ENCODE data around the gene AGBL2. TPM values are rescaled to one million over a fixed set of nuclear protein-coding genes. Genes with fewer than 3 reads are reported as not detected.

Gene AGBL2
- total and polyA plus RNA-seq, 2 donors, result 2.7 to 8.4 TPM

- no peak for DNase-seq (ENCODE audit: low read depth in 6 of 9, low spot score in 9 of 9)
- WGBS, result 98% methylated on average over 8 of the region's 8 CpGs
- H3K36me3 ChIP-seq (ENCODE audit: control insufficient read depth in 2 of 2, insufficient read depth in 2 of 2, low read length in 1 of 2), result peaks cover 51 to 77% of the 10 kb centered on the region in 2 donors
- no peak overlapping the region for H3K4me3 ChIP-seq (ENCODE audit: low read length in 2 of 2)
- no peaks in the 10 kb centered on the region for H3K27me3 ChIP-seq (ENCODE audit: control insufficient read depth in 2 of 2, insufficient read depth in 1 of 2, low read length in 1 of 2)
- no peak overlapping the region for H3K27ac ChIP-seq (ENCODE audit: low read depth in 1 of 2, low read length in 1 of 2)
- H3K4me1 ChIP-seq (ENCODE audit: control insufficient read depth in 2 of 2, insufficient read depth in 2 of 2, low read length in 2 of 2), result no peaks in the 10 kb centered on the region
- H3K9me3 ChIP-seq (ENCODE audit: control insufficient read depth in 2 of 2, insufficient read depth in 1 of 2, low read length in 1 of 2), result no peaks in the 10 kb centered on the region
Observed at GRCh38 chr11:47626234-47626633, 88.9 kb downstream of the AGBL2 start.

- Histone ChIP-seq H3K4me1 (ENCODE audit: control insufficient read depth in 2 of 2, insufficient read depth in 2 of 2, low read length in 2 of 2) (no peaks in the 10 kb centered on the region), H3K9me3 (ENCODE audit: control insufficient read depth in 2 of 2, insufficient read depth in 1 of 2, low read length in 1 of 2) (no peaks in the 10 kb centered on the region), H3K36me3 (ENCODE audit: control insufficient read depth in 2 of 2, insufficient read depth in 2 of 2, low read length in 1 of 2) (peaks cover 23 to 64% of the 10 kb centered on the region in 2 donors), H3K27ac (ENCODE audit: low read depth in 1 of 2, low read length in 1 of 2) (no peak overlapping the region), H3K27me3 (ENCODE audit: control insufficient read depth in 2 of 2, insufficient read depth in 1 of 2, low read length in 1 of 2) (no peaks in the 10 kb centered on the region), H3K4me3 (ENCODE audit: low read length in 2 of 2) (no peak overlapping the region)
- no peak for DNase-seq (ENCODE audit: low read depth in 6 of 9, low spot score in 9 of 9)
- WGBS, result 96% methylated on average over 2 of the region's 2 CpGs
Observed at GRCh38 chr11:47620836-47621378, 94.3 kb downstream of the AGBL2 start.

GRCh38 chr11:47617417-47617809 is 97.8 kb downstream of the AGBL2 start:
- no peak for DNase-seq (ENCODE audit: low read depth in 6 of 9, low spot score in 9 of 9)
- no peaks in the 10 kb centered on the region for H3K4me1 ChIP-seq (ENCODE audit: control insufficient read depth in 2 of 2, insufficient read depth in 2 of 2, low read length in 2 of 2)
- peaks cover 13 to 43% of the 10 kb centered on the region in 2 donors for H3K36me3 ChIP-seq (ENCODE audit: control insufficient read depth in 2 of 2, insufficient read depth in 2 of 2, low read length in 1 of 2)
- no peak overlapping the region for H3K4me3 ChIP-seq (ENCODE audit: low read length in 2 of 2)
- H3K9me3 ChIP-seq (ENCODE audit: control insufficient read depth in 2 of 2, insufficient read depth in 1 of 2, low read length in 1 of 2), result no peaks in the 10 kb centered on the region
- no peak overlapping the region for H3K27ac ChIP-seq (ENCODE audit: low read depth in 1 of 2, low read length in 1 of 2)
- H3K27me3 ChIP-seq (ENCODE audit: control insufficient read depth in 2 of 2, insufficient read depth in 1 of 2, low read length in 1 of 2), result no peaks in the 10 kb centered on the region
- 45% methylated on average over 3 of the region's 3 CpGs for WGBS

GRCh38 chr11:47616726-47617416 is 98.3 kb downstream of the AGBL2 start:
- WGBS, result 87% methylated on average over 10 of the region's 10 CpGs
- peaks cover 12 to 37% of the 10 kb centered on the region in 2 donors for H3K36me3 ChIP-seq (ENCODE audit: control insufficient read depth in 2 of 2, insufficient read depth in 2 of 2, low read length in 1 of 2)

GRCh38 chr11:47615249-47615648 is 99.9 kb downstream of the AGBL2 start:
- H3K36me3 ChIP-seq (ENCODE audit: control insufficient read depth in 2 of 2, insufficient read depth in 2 of 2, low read length in 1 of 2), result peaks cover 11 to 30% of the 10 kb centered on the region in 2 donors
- no peaks in the 10 kb centered on the region for H3K4me1 ChIP-seq (ENCODE audit: control insufficient read depth in 2 of 2, insufficient read depth in 2 of 2, low read length in 2 of 2)

More at GRCh38 chr11:47616726-47617416, 98.3 kb downstream of the AGBL2 start:
- H3K9me3 ChIP-seq (ENCODE audit: control insufficient read depth in 2 of 2, insufficient read depth in 1 of 2, low read length in 1 of 2), result no peaks in the 10 kb centered on the region
- H3K27me3 ChIP-seq (ENCODE audit: control insufficient read depth in 2 of 2, insufficient read depth in 1 of 2, low read length in 1 of 2), result no peaks in the 10 kb centered on the region
- no peaks in the 10 kb centered on the region for H3K4me1 ChIP-seq (ENCODE audit: control insufficient read depth in 2 of 2, insufficient read depth in 2 of 2, low read length in 2 of 2)
- H3K4me3 ChIP-seq (ENCODE audit: low read length in 2 of 2), result no peak overlapping the region
- no peak overlapping the region for H3K27ac ChIP-seq (ENCODE audit: low read depth in 1 of 2, low read length in 1 of 2)
- DNase-seq (ENCODE audit: low read depth in 6 of 9, low spot score in 9 of 9), result peak in 3 of 9 donors; percentile 19 to 53 (median 40)

GRCh38 chr11:47611348-47611794 is 103.8 kb downstream of the AGBL2 start:
- no peak for DNase-seq (ENCODE audit: low read depth in 6 of 9, low spot score in 9 of 9)
- H3K4me1 ChIP-seq (ENCODE audit: control insufficient read depth in 2 of 2, insufficient read depth in 2 of 2, low read length in 2 of 2), result no peaks in the 10 kb centered on the region
- H3K27me3 ChIP-seq (ENCODE audit: control insufficient read depth in 2 of 2, insufficient read depth in 1 of 2, low read length in 1 of 2), result no peaks in the 10 kb centered on the region
- H3K9me3 ChIP-seq (ENCODE audit: control insufficient read depth in 2 of 2, insufficient read depth in 1 of 2, low read length in 1 of 2), result no peaks in the 10 kb centered on the region
- H3K27ac ChIP-seq (ENCODE audit: low read depth in 1 of 2, low read length in 1 of 2), result no peak overlapping the region
- 43% methylated on average over 6 of the region's 6 CpGs for WGBS
- peaks cover 6 to 7% of the 10 kb centered on the region in 2 donors for H3K36me3 ChIP-seq (ENCODE audit: control insufficient read depth in 2 of 2, insufficient read depth in 2 of 2, low read length in 1 of 2)
- no peak overlapping the region for H3K4me3 ChIP-seq (ENCODE audit: low read length in 2 of 2)

More at GRCh38 chr11:47615249-47615648, 99.9 kb downstream of the AGBL2 start:
- Histone ChIP-seq H3K9me3 (ENCODE audit: control insufficient read depth in 2 of 2, insufficient read depth in 1 of 2, low read length in 1 of 2) (no peaks in the 10 kb centered on the region), H3K4me3 (ENCODE audit: low read length in 2 of 2) (no peak overlapping the region), H3K27ac (ENCODE audit: low read depth in 1 of 2, low read length in 1 of 2) (no peak overlapping the region), H3K27me3 (ENCODE audit: control insufficient read depth in 2 of 2, insufficient read depth in 1 of 2, low read length in 1 of 2) (no peaks in the 10 kb centered on the region)
- no peak for DNase-seq (ENCODE audit: low read depth in 6 of 9, low spot score in 9 of 9)

GRCh38 chr11:47609675-47610074 is 105.5 kb downstream of the AGBL2 start:
- H3K27me3 ChIP-seq (ENCODE audit: control insufficient read depth in 2 of 2, insufficient read depth in 1 of 2, low read length in 1 of 2), result no peaks in the 10 kb centered on the region
- WGBS, result 72% methylated on average over 3 of the region's 3 CpGs
- no peaks in the 10 kb centered on the region for H3K4me1 ChIP-seq (ENCODE audit: control insufficient read depth in 2 of 2, insufficient read depth in 2 of 2, low read length in 2 of 2)
- DNase-seq (ENCODE audit: low read depth in 6 of 9, low spot score in 9 of 9), result no peak
- no peak overlapping the region for H3K4me3 ChIP-seq (ENCODE audit: low read length in 2 of 2)
- H3K36me3 ChIP-seq (ENCODE audit: control insufficient read depth in 2 of 2, insufficient read depth in 2 of 2, low read length in 1 of 2), result peaks cover 6 to 7% of the 10 kb centered on the region in 2 donors
- no peaks in the 10 kb centered on the region for H3K9me3 ChIP-seq (ENCODE audit: control insufficient read depth in 2 of 2, insufficient read depth in 1 of 2, low read length in 1 of 2)
- H3K27ac ChIP-seq (ENCODE audit: low read depth in 1 of 2, low read length in 1 of 2), result no peak overlapping the region

Other genes starting within 250 kb of the AGBL2 start
- gene CELF1, start 162.2 kb downstream of the AGBL2 start, total RNA-seq, result 35.4 TPM
- gene CELF1, start 162.2 kb downstream of the AGBL2 start, polyA plus RNA-seq, result 41.1 TPM
- 38.0 TPM for gene PTPMT1, start 149.8 kb downstream of the AGBL2 start, total RNA-seq
- gene PTPMT1, start 149.8 kb downstream of the AGBL2 start, polyA plus RNA-seq, result 38.3 TPM
- 20.6 TPM for gene KBTBD4, start 136.4 kb downstream of the AGBL2 start, total RNA-seq
- gene KBTBD4, start 136.4 kb downstream of the AGBL2 start, polyA plus RNA-seq, result 13.3 TPM
- 136 TPM for gene NDUFS3, start 136.3 kb downstream of the AGBL2 start, total RNA-seq
- 137 TPM for gene NDUFS3, start 136.3 kb downstream of the AGBL2 start, polyA plus RNA-seq
- gene FAM180B, start 128.7 kb downstream of the AGBL2 start, total RNA-seq, result not detected
- 0.09 TPM for gene FAM180B, start 128.7 kb downstream of the AGBL2 start, polyA plus RNA-seq
- gene C1QTNF4, start 121.0 kb downstream of the AGBL2 start, total RNA-seq, result 1.3 TPM
- 2.6 TPM for gene C1QTNF4, start 121.0 kb downstream of the AGBL2 start, polyA plus RNA-seq
- gene MTCH2, start 72.8 kb downstream of the AGBL2 start, total RNA-seq, result 57.7 TPM
- 40.0 TPM for gene MTCH2, start 72.8 kb downstream of the AGBL2 start, polyA plus RNA-seq
- gene FNBP4, start 52.0 kb upstream of the AGBL2 start, total RNA-seq, result 37.9 TPM
- 71.2 TPM for gene FNBP4, start 52.0 kb upstream of the AGBL2 start, polyA plus RNA-seq
- gene NUP160, start 133.0 kb upstream of the AGBL2 start, total RNA-seq, result 36.0 TPM
- 24.6 TPM for gene NUP160, start 133.0 kb upstream of the AGBL2 start, polyA plus RNA-seq